WTC11 (cell line): ENCODE data around the gene LRRC1. TPM values are rescaled to one million over a fixed set of nuclear protein-coding genes. Genes with fewer than 3 reads are reported as not detected.

Source experiments
- ATAC-seq: fragments of 200-7000 bp; cut with Tn5 transposase; 2 replicates; pipeline ENCODE4 v1.10.0; 2021; ENCODE audit warnings: mild to moderate bottlenecking, moderate library complexity
- CTCF ChIA-PET: fragments of 300-600 bp; sonication (Branson Sonifier 250); formaldehyde crosslinking; loops from one replicate; lab custom pipeline; 2021; ENCODE audit warnings: antibody characterized with exemption; lab: Charles Lee
- POLR2A ChIA-PET: fragments of 350-600 bp; sonication (Branson Sonifier 250); formaldehyde crosslinking; loops from one replicate; lab custom pipeline; 2021; ENCODE audit warnings: antibody characterized with exemption; lab: Charles Lee
- DNase-seq: peaks from one replicate; pipeline ENCODE4 v3.0.0; 2021; ENCODE audit warnings: low spot score
- H3K27ac Mint-ChIP-seq: 2 replicates; pipeline ENCODE4 v1.8.0; 2021; ENCODE audit warnings: mixed read lengths
- H3K27me3 Mint-ChIP-seq: 2 replicates; pipeline ENCODE4 v1.8.0; 2021; ENCODE audit warnings: low read depth, mild to moderate bottlenecking, moderate library complexity, mixed read lengths
- H3K36me3 Mint-ChIP-seq: 2 replicates; pipeline ENCODE4 v1.8.0; 2021; ENCODE audit warnings: mixed read lengths
- H3K4me1 Mint-ChIP-seq: 2 replicates; pipeline ENCODE4 v1.8.0; 2022; ENCODE audit warnings: mixed read lengths
- H3K4me3 Mint-ChIP-seq: 2 replicates; pipeline ENCODE4 v1.8.0; 2021; ENCODE audit warnings: mild to moderate bottlenecking, moderate library complexity, mixed read lengths
- H3K9me3 Mint-ChIP-seq: 2 replicates; pipeline ENCODE4 v1.8.0; 2021; ENCODE audit warnings: mixed read lengths
- ARID4B ChIP-seq: sonication (generic); formaldehyde crosslinking; IDR thresholded peaks from 2 replicates; pipeline ENCODE4 v1.8.0; 2023; ENCODE audit warnings: missing genetic modification reagents, mild to moderate bottlenecking, borderline replicate concordance
- CDX4 ChIP-seq: fragments of 250-450 bp; sonication (Bioruptor Pico); IDR thresholded peaks from 2 replicates; pipeline ENCODE4 v1.9.0; 2021; ENCODE audit warnings: moderate library complexity, mild to moderate bottlenecking, inconsistent platforms, borderline replicate concordance
- ERG ChIP-seq: fragments of 250-450 bp; sonication (Bioruptor Pico); IDR thresholded peaks from 2 replicates; pipeline ENCODE4 v1.8.0; 2021; ENCODE audit warnings: mild to moderate bottlenecking
- JAZF1 ChIP-seq: fragments of 250-450 bp; sonication (Bioruptor Pico); IDR thresholded peaks from 2 replicates; pipeline ENCODE4 v1.9.0; 2021; ENCODE audit warnings: moderate library complexity, mild to moderate bottlenecking, inconsistent platforms
- NFATC4 ChIP-seq: fragments of 250-450 bp; sonication (Bioruptor Pico); IDR thresholded peaks from 2 replicates; pipeline ENCODE4 v1.9.0; 2021; ENCODE audit warnings: mild to moderate bottlenecking
- NFE2L1 ChIP-seq: sonication (generic); formaldehyde crosslinking; IDR thresholded peaks from 2 replicates; pipeline ENCODE4 v1.8.1; 2023; ENCODE audit warnings: missing genetic modification reagents
- ZBTB21 ChIP-seq: sonication (generic); formaldehyde crosslinking; IDR thresholded peaks from 2 replicates; pipeline ENCODE4 v1.8.1; 2023; ENCODE audit warnings: mild to moderate bottlenecking, missing genetic modification reagents, borderline replicate concordance
- ZMAT4 ChIP-seq: fragments of 250-450 bp; sonication (Bioruptor Pico); IDR thresholded peaks from 2 replicates; pipeline ENCODE4 v1.9.0; 2021; ENCODE audit warnings: mild to moderate bottlenecking
- ZNF232 ChIP-seq: sonication (generic); formaldehyde crosslinking; IDR thresholded peaks from 2 replicates; pipeline ENCODE4 v1.8.0; 2022; ENCODE audit warnings: mild to moderate bottlenecking, missing genetic modification reagents
- ZNF263 ChIP-seq: sonication (generic); formaldehyde crosslinking; IDR thresholded peaks from 2 replicates; pipeline ENCODE4 v1.8.1; 2022; ENCODE audit warnings: low read depth, mild to moderate bottlenecking, moderate library complexity, missing genetic modification reagents
- ZNF532 ChIP-seq: fragments of 250-450 bp; sonication (Bioruptor Pico); IDR thresholded peaks from 2 replicates; pipeline ENCODE4 v1.9.0; 2021; ENCODE audit warnings: mild to moderate bottlenecking, borderline replicate concordance
- total RNA-seq: library from RNA; stranded (reverse); gene quantifications from 3 replicates; pipeline ENCODE4 v1.2.3, GENCODE V29; 2021

LRRC1 gene
- total RNA-seq, 1 experiment from 2014 or later = 12.7 TPM

GRCh38 chr6:53861518-53861917, 66.7 kb downstream of the LRRC1 start:
- H3K27me3 Mint-ChIP-seq = no peaks in the 10 kb centered on the region
- H3K4me3 Mint-ChIP-seq = no peak overlapping the region
- H3K27ac Mint-ChIP-seq = no peak overlapping the region
- ChIA-PET POLR2A (no interaction called here), CTCF (no interaction called here)
- no peaks in the 10 kb centered on the region for H3K9me3 Mint-ChIP-seq
- no peak for TF ChIP-seq CDX4 (CRISPR knock-in tag)
- TF ChIP-seq ZMAT4 (CRISPR knock-in tag) = no peak
- no peak for TF ChIP-seq ERG (CRISPR knock-in tag)
- TF ChIP-seq ARID4B (CRISPR knock-in tag) = no peak
- no peaks in the 10 kb centered on the region for H3K36me3 Mint-ChIP-seq
- peaks cover 22% of the 10 kb centered on the region for H3K4me1 Mint-ChIP-seq
- no peak for DNase-seq
- no peak for ATAC-seq

- no peak for TF ChIP-seq NFE2L1
- no peak for TF ChIP-seq JAZF1 (CRISPR knock-in tag)
- TF ChIP-seq ZBTB21 (CRISPR knock-in tag) = no peak
- TF ChIP-seq ZNF263 (CRISPR knock-in tag) = no peak
- TF ChIP-seq NFATC4 (CRISPR knock-in tag) = no peak
- no peak for TF ChIP-seq ARID4B (CRISPR knock-in tag)
- TF ChIP-seq ZNF232 (CRISPR knock-in tag) = no peak
- TF ChIP-seq ZNF532 = no peak
- Mint-ChIP-seq H3K4me3 (no peak overlapping the region), H3K27me3 (no peaks in the 10 kb centered on the region), H3K36me3 (no peaks in the 10 kb centered on the region), H3K27ac (no peak overlapping the region), H3K9me3 (no peaks in the 10 kb centered on the region), H3K4me1 (peaks cover 12% of the 10 kb centered on the region)
- ATAC-seq (no peak), DNase-seq (no peak)
- ChIA-PET CTCF (interaction anchor here (1.4 kb wide), 1 partner anchor 128 kb away, joined by 3 read pairs; no protein-coding TSS in a partner anchor), POLR2A (no interaction called here)
These were observed 68.1 kb downstream of the LRRC1 start for GRCh38 chr6:53862662-53863462.
